GM23248 (cell line): ENCODE results near the gene EIF2B5. TPM values are rescaled to one million over a fixed set of nuclear protein-coding genes. Genes with fewer than 3 reads are reported as not detected.

ENCODE experiments used
- DNase-seq: peaks from one replicate; pipeline ENCODE4 v3.0.0-alpha.2; 2015
- H2AFZ ChIP-seq: fragments of 200-600 bp; sonication (generic); 2 replicates; pipeline ENCODE4 v1.6.1; 2016; ENCODE audit warnings: antibody characterized with exemption
- H3F3A ChIP-seq: fragments of 200-600 bp; sonication (generic); 2 replicates; pipeline ENCODE4 v1.6.1; 2016; ENCODE audit warnings: mild to moderate bottlenecking, antibody characterized with exemption, mixed run types; ENCODE audit not compliant: insufficient read depth
- H3K27ac ChIP-seq: fragments of 200-600 bp; sonication (generic); 2 replicates; pipeline ENCODE4 v1.5.1; 2016; ENCODE audit warnings: mild to moderate bottlenecking
- H3K27me3 ChIP-seq: fragments of 200-600 bp; sonication (generic); replicated peaks from 2 replicates; pipeline ENCODE4 v1.6.1; 2016; ENCODE audit warnings: mild to moderate bottlenecking; ENCODE audit not compliant: insufficient read depth
- H3K36me3 ChIP-seq: fragments of 200-600 bp; sonication (generic); 2 replicates; pipeline ENCODE4 v1.6.1; 2016; ENCODE audit warnings: low read depth, mild to moderate bottlenecking
- H3K4me1 ChIP-seq: fragments of 200-600 bp; sonication (generic); 2 replicates; pipeline ENCODE4 v1.6.1; 2016; ENCODE audit warnings: mild to moderate bottlenecking; ENCODE audit not compliant: insufficient read depth
- H3K4me2 ChIP-seq: fragments of 200-600 bp; sonication (generic); one replicate; pipeline ENCODE4 v1.6.1; 2016; ENCODE audit warnings: mild to moderate bottlenecking; ENCODE audit not compliant: unreplicated experiment
- H3K4me3 ChIP-seq: fragments of 200-600 bp; sonication (generic); 2 replicates; pipeline ENCODE4 v1.5.1; 2016; ENCODE audit warnings: mild to moderate bottlenecking
- H3K79me2 ChIP-seq: fragments of 200-600 bp; sonication (generic); 2 replicates; pipeline ENCODE4 v1.6.1; 2016; ENCODE audit warnings: mild to moderate bottlenecking; ENCODE audit not compliant: insufficient read depth
- H3K9ac ChIP-seq: fragments of 200-600 bp; sonication (generic); 2 replicates; pipeline ENCODE4 v1.6.1; 2016; ENCODE audit warnings: mild to moderate bottlenecking
- H3K9me2 ChIP-seq: fragments of 200-600 bp; sonication (generic); 2 replicates; pipeline ENCODE4 v1.6.1; 2016; ENCODE audit warnings: mixed run types, mild to moderate bottlenecking, moderate library complexity; ENCODE audit not compliant: insufficient read depth
- H3K9me3 ChIP-seq: fragments of 200-600 bp; sonication (generic); one replicate; pipeline ENCODE4 v1.6.1; 2017; ENCODE audit warnings: low read depth
- H4K20me1 ChIP-seq: fragments of 200-600 bp; sonication (generic); 2 replicates; pipeline ENCODE4 v1.6.0; 2016; ENCODE audit not compliant: insufficient read depth
- EZH2 ChIP-seq: fragments of 200-600 bp; sonication (generic); IDR thresholded peaks from 2 replicates; pipeline ENCODE4 v1.6.1; 2018; ENCODE audit warnings: antibody characterized with exemption, mild to moderate bottlenecking; ENCODE audit not compliant: insufficient read depth, poor library complexity, severe bottlenecking
- EZH2phosphoT487 ChIP-seq: fragments of 200-600 bp; sonication (generic); IDR thresholded peaks from 2 replicates; pipeline ENCODE4 v1.6.1; 2018; ENCODE audit warnings: antibody characterized with exemption, moderate library complexity, mild to moderate bottlenecking, low read depth; ENCODE audit not compliant: insufficient read depth
- WGBS, 2 experiments: methylation state at CpG; one replicate each; pipeline ENCODE4 v1.1.6; 2015 to 2017; ENCODE audit warnings: low lambda C conversion rate in 2 of 2, low coverage in 1 of 2; ENCODE audit errors: missing lambda C conversion rate in 2 of 2; 5-methylcytosine and 5-hydroxymethylcytosine counted together
- in situ Hi-C: fragments of 300-500 bp; cut with MboI; formaldehyde crosslinking; loops from 2 replicates; pipeline ENCODE4 v1.15.0; 2020
- polyA plus RNA-seq: library from polyadenylated mRNA; unstranded; fragments of >200 nt; fragmentation: Nextera tagmentation; extraction: Ambion mirVana; gene quantifications from 2 replicates; pipeline ENCODE4 v1.2.1, GENCODE V29; 2016
- total RNA-seq: library from RNA; depleted of rRNA; stranded (reverse); fragments of >200 nt; shearing (Covaris generic); gene quantifications from 2 replicates; pipeline ENCODE4 v1.2.3, GENCODE V29; 2014

The EIF2B5 gene
- total and polyA plus RNA-seq, 2 experiments from 2014 or later: 27.8 to 28.3 TPM

DNA sequence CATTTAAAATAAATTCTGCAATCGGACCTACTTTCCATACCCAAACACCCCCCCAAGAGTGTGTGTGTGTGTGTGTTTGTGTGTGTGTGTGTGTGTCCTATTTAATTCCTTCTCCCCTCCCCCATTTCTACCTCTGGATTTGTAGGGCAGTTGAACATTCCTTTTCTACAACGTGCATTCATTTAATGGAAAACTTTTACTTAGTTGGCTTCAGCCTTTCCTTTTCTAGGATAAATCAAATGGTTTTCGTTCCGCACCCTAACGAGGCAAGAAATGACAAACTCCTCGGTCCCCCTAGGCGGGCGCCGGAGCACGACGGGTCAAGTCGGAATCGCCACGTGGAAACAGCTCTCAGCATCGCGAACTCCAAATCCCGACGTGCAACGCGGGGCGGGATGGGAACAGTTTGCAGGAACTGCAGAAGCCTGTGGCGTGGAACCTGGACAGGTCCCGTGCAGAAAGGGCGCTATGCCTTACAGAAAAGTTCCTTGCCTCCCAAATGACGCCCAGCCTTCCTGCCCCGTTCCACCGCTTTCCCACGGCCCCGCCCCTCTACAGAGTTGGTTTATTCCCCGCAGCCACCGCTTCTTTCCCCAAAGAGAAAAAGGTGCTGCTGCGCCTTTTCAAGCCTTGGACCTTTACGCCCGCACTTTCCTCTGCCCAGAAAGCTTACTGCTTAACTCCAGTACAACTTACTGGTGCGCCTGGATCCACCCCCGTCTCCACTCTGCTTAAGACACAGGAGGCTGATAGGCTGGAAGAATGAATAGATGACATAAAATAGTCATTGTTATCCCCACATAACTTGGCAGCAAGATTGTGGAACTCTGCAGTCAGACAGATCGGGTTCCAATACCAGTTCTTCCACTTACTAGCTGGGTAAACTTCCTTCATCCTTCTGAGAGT lies 1.1 kb upstream of the EIF2B5 start:
- peak; percentile 93 for DNase-seq
- Histone ChIP-seq H2AFZ (peak overlapping the region; percentile 91), H3K4me2 (peak overlapping the region; percentile 95), H4K20me1 (no peaks in the 10 kb centered on the region), H3K9me2 (no peaks in the 10 kb centered on the region), H3K36me3 (no peaks in the 10 kb centered on the region), H3K9me3 (no peaks in the 10 kb centered on the region), H3K27me3 (no peaks in the 10 kb centered on the region), H3F3A (0 out of 2 replicates have a peak, but pooled peaks cover 9% of the 10 kb centered on the region), H3K27ac (peak overlapping the region; percentile 68), H3K4me3 (peak overlapping the region; percentile 93), H3K79me2 (peaks cover 39% of the 10 kb centered on the region), H3K4me1 (peaks cover 11% of the 10 kb centered on the region), H3K9ac (peak overlapping the region; percentile 87)
- WGBS, 2 experiments: 1 to 2% methylated on average over 32 to 37 of the region's 37 CpGs
- in situ Hi-C loops: no loop called here
- no peak for TF ChIP-seq EZH2
- TF ChIP-seq EZH2phosphoT487: no peak

DNA sequence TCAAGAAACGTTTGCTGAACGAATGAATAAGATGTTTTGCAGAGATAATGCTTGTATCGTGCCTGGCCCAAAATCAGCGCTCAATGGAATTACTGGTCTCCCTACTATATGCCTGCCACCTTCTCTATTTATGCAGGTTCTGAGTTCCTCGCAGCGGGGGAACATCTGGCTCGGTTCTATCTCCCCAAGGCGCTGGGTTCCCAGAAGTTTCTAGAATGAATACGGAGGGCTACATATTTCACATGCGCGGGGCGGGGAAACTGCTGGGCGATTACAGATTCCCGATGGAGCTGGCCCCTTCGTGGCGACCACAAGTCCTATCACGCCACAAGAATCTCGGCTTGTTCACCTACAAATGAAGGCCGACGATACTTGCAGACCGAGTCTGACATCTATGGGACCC lies 411 bp upstream of the EIF2B5 start:
- Histone ChIP-seq H3K4me2 (peak overlapping the region; percentile 95), H3K9me3 (no peaks in the 10 kb centered on the region), H4K20me1 (no peaks in the 10 kb centered on the region), H3K27ac (peak overlapping the region; percentile 68), H2AFZ (peak overlapping the region; percentile 91), H3K4me3 (peak overlapping the region; percentile 93), H3K4me1 (peaks cover 11% of the 10 kb centered on the region), H3K27me3 (no peaks in the 10 kb centered on the region), H3K79me2 (peaks cover 45% of the 10 kb centered on the region), H3F3A (0 out of 2 replicates have a peak, but pooled peaks cover 5% of the 10 kb centered on the region), H3K9ac (peak overlapping the region; percentile 87), H3K36me3 (no peaks in the 10 kb centered on the region), H3K9me2 (no peaks in the 10 kb centered on the region)
- in situ Hi-C loops: no loop called here
- DNase-seq: peak; percentile 66
- TF ChIP-seq EZH2phosphoT487 (no peak), EZH2 (no peak)
- 0 to 1% methylated on average over 21 of the region's 21 CpGs for WGBS, 2 experiments

DNA sequence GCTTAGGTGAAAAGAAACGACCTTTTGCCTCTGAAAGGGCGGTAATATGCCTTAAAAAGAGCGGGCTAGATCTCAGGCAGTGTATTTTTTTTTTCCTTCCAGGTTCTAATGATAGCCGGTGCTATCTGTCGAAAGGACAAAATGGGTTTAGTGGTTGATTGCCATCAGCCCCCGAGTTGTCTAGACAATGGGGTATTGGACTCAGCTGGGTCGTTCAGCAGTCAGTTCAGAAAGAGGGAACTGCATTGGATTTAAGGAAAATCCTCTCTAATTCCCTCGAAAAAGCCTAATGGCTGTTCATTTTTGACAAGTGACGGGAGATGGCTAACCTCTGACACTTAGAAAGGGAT lies 728 bp downstream of the EIF2B5 start:
- DNase-seq: no peak
- TF ChIP-seq EZH2 (no peak), EZH2phosphoT487 (no peak)
- Histone ChIP-seq H3K9ac (peak overlapping the region; percentile 87), H3K36me3 (0 out of 2 replicates have a peak, but pooled peaks cover 4% of the 10 kb centered on the region), H3K27me3 (no peaks in the 10 kb centered on the region), H2AFZ (peak overlapping the region; percentile 91), H3F3A (0 out of 2 replicates have a peak, but pooled peaks cover 5% of the 10 kb centered on the region), H3K27ac (peak overlapping the region; percentile 68), H3K9me3 (no peaks in the 10 kb centered on the region), H3K79me2 (peaks cover 56% of the 10 kb centered on the region), H3K9me2 (no peaks in the 10 kb centered on the region), H3K4me3 (peak overlapping the region; percentile 93), H3K4me2 (peak overlapping the region; percentile 95), H3K4me1 (peaks cover 11% of the 10 kb centered on the region), H4K20me1 (no peaks in the 10 kb centered on the region)
- in situ Hi-C loops: no loop called here
- 4 to 9% methylated on average over 9 of the region's 9 CpGs for whole genome bisulfite sequencing, 2 experiments

DNA sequence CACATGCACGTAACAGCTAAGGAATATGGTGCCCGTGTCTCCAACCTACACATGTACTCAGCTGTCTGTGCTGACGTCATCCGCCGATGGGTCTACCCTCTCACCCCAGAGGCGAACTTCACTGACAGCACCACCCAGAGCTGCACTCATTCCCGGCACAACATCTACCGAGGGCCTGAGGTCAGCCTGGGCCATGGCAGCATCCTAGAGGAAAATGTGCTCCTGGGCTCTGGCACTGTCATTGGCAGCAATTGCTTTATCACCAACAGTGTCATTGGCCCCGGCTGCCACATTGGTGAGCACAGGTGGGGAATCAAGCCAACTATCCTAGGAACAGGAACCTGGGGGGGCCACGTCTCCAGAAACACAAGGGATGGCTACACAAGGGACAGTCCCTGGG lies 5.3 kb downstream of the EIF2B5 start:
- Histone ChIP-seq H4K20me1 (no peaks in the 10 kb centered on the region), H3F3A (no peaks in the 10 kb centered on the region), H3K9ac (no peak overlapping the region), H3K4me2 (no peak overlapping the region), H3K27me3 (no peaks in the 10 kb centered on the region), H2AFZ (no peak overlapping the region), H3K79me2 (peaks cover 64% of the 10 kb centered on the region), H3K9me3 (no peaks in the 10 kb centered on the region), H3K4me3 (no peak overlapping the region), H3K9me2 (no peaks in the 10 kb centered on the region), H3K27ac (no peak overlapping the region), H3K36me3 (peaks cover 24% of the 10 kb centered on the region; the same call in 1 of the 2 replicates), H3K4me1 (peaks cover 11% of the 10 kb centered on the region)
- no peak for TF ChIP-seq EZH2phosphoT487
- TF ChIP-seq EZH2: no peak
- in situ Hi-C loops: no loop called here
- DNase-seq: no peak
- 82% methylated on average over 10 of the region's 10 CpGs for WGBS, 2 experiments
